Left forelimb (tissue), 1 donor: ENCODE data around the gene PTPRD.

Source experiments
- DNase-seq: peaks from one replicate; pipeline ENCODE4 v3.0.0-alpha.2; 2018; ENCODE audit warnings: low spot score

Gene PTPRD

GRCh38 chr9:9881692-9882091, 731.1 kb downstream of the PTPRD start:
- DNase-seq, result no peak

GRCh38 chr9:9874270-9874669, 738.5 kb downstream of the PTPRD start:
- no peak for DNase-seq

DNA sequence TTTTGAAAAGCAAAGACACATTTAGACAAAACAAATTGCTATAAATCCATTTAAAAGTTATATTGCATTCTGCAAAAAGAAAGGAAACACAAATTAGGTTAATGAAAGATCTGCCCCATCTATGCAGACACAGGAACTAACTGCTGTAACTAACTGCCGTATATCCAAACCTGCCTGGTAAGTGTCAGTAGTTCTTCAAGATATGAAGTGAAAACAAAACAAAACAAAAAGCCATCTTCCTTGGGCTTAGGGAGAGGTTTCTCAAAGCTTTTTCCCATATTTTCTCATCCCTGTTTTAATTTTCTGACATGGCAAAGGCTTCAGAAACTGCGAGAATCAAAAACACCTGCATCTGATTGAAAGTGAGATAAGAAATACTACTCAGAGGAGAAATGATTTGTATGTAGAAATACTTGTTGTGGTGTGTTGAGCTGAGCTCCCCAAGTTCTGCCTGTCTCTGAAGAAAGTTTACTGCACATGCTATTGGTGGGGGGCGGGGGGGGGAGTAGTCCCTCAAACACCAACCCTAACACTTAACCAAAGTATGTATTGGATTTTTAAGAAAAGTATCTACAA, 750.5 kb downstream of the PTPRD start:
- no peak for DNase-seq

GRCh38 chr9:9855177-9856078, 757.4 kb downstream of the PTPRD start:
- DNase-seq, result no peak

GRCh38 chr9:9847750-9848149, 765.1 kb downstream of the PTPRD start:
- no peak for DNase-seq

GRCh38 chr9:9846557-9846956, 766.2 kb downstream of the PTPRD start:
- DNase-seq, result no peak

- DNase-seq, result no peak
Observed at GRCh38 chr9:9820436-9820835, 792.4 kb downstream of the PTPRD start.

GRCh38 chr9:9819886-9820285, 792.9 kb downstream of the PTPRD start:
- no peak for DNase-seq

- no peak for DNase-seq
Observed at GRCh38 chr9:9817176-9817575, 795.6 kb downstream of the PTPRD start.

GRCh38 chr9:9804109-9804508, 808.7 kb downstream of the PTPRD start:
- no peak for DNase-seq

DNA sequence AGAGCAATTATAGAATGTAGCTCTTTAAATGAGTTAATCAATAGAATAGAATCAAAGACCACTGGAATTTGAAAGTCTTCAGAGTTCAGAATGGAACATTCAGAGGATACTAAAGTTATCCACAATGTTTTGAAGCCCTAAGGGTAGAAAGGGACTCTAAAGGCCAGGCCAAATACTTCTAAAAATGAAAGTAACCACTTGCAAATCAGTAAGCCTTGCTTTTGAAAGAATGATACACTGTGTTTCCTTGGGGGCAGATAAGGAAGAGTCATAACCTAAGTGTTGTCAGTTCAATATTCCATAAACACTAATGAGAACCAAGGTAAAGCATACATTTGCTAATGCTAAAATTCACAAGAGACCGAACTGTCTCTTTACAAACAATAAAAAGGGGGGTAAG, 813.5 kb downstream of the PTPRD start:
- no peak for DNase-seq

GRCh38 chr9:9792144-9792857, 820.5 kb downstream of the PTPRD start:
- no peak for DNase-seq

DNA sequence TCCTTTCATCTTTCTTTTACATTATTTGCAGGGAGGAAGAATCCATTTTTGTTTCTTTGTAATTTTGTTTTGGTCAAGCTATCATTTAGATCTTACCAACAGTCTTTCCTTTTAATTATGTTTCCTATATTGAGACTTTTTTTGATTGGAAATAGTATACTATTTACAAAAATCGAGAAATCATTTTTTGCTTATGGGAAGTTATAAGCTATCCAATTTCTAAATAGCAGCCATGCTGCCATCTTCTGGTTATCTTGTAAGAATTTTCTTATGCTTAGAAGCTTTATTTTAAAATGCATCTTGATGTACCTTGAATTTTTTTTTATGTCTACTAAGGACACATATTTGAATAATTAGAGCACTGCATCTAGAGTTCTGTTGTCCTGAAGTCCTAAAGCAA, 821.2 kb downstream of the PTPRD start:
- no peak for DNase-seq

DNA sequence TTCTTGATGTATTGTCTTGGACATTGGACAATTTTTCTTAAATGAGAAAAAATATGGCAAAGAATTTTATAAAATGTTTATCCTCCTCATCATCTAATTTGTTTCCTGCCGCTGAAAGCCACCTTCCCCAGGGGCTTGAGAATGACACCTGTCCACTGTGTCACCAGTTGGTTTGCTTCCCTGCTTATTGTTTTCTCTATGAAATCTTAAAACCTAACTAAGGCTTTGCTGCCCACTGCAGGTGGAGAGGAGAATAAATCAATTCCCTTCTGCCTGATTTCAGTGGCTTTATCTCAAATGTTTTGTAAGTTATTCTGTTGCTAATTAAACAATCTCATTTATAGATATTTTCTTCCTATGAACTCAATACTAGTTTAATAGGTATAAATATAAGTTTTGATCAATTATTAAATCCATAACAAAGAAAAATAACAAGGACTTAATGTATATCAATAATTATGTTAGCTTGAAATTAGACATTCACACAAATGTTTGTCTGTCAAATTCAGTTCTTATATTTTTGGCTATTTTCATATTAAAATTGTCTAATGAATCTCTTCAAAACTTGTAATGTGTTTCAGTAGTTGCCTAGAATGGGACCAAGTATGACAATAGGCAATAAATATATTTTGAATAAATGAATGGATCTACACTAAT, 822.5 kb downstream of the PTPRD start:
- no peak for DNase-seq

DNA sequence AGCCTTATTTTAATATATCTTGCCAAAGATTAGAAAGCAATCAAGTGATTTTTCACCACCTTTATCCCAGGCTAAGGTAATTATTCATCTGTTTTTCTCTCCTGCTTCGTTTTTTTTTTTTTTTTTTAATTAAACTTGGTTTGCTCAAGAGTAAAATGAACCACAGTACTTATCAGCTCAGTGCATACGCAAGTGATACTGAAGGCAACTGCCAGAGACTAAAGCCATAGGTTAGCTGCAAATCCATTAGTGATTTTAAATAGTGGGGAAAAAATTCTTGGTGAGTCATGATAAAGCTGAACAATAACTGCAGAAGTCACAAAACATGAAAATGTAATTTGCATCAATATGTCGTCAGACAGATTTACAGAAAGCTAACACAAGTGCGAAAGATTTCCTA, 829.1 kb downstream of the PTPRD start:
- DNase-seq, result no peak

- no peak for DNase-seq
Observed at GRCh38 chr9:9783211-9783610, 829.6 kb downstream of the PTPRD start.

- no peak for DNase-seq
Observed at GRCh38 chr9:9778293-9778692, 834.5 kb downstream of the PTPRD start.

DNA sequence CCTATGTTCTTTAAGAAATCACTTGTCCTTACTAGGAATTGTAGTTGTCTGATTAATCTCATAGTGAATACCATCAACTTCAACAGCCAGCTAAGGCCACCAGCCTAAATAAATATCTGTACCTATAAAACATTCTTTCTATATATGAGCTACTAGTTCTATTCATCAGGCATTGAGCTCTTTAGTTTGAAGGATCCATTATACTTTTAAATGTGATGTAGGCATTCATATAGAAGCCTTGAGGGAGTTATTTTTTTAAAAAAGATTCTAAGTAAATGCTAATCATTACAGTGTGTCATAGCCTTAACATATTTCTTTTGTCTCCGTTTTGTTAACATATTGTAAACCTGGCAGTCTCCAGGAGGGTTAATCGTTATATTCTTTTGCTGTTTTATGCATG, 838.3 kb downstream of the PTPRD start:
- no peak for DNase-seq

DNA sequence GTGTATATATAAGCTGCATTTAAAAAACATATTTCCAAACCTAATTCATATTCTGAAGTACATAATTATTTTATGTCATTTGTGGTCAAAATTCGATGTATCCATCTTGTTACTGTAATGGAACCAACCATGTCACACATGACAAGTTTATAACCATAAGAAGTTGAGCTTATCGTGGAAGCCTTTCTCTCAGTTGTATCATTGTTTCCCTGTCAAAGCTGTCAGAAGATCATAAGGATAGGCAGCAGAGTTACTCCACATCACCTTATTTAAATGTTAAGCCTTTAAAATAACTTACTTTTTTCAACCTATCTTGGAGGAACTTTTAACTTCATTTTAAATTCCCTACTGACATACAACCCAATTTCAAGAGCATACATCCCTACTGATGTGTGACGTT, 841.5 kb downstream of the PTPRD start:
- DNase-seq, result no peak

DNA sequence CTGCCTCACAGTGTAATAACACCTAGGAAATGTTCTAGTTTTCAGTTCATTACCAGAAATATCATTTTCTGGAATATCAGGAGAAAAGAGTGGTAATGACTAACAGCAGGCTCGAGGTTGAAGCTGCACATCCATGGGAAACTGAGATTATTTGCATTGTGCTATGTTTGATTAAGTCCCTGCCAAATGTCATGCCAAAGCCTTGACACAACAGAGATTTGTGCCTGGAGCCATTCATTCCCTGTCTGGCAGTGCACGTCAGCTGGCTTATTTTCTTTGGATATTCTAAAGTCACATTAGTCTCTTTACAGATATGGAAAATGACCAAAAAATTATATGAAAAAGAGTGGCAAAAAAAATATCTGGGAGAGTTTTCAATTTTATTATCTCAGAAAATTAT, 848.0 kb downstream of the PTPRD start:
- no peak for DNase-seq

DNA sequence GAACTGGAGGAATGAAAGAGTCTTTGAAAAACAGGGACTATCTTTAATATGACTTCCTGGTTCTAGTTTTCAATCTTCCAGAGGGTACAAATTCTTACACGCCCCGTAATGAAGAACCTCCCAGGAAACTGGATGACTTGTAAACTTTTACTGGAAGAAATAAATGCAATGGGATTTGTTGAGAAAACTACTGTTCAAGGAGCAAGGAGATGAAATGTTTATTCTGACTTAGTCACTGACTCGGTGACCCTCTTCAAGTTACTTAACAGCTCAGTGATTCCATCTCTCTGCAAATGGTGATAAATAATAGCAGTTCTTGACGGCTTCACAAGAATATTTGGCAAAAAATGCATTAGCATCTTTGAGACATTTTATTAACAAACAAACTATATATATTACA, 858.6 kb downstream of the PTPRD start:
- DNase-seq, result no peak

GRCh38 chr9:9753266-9753665, 859.5 kb downstream of the PTPRD start:
- no peak for DNase-seq

DNA sequence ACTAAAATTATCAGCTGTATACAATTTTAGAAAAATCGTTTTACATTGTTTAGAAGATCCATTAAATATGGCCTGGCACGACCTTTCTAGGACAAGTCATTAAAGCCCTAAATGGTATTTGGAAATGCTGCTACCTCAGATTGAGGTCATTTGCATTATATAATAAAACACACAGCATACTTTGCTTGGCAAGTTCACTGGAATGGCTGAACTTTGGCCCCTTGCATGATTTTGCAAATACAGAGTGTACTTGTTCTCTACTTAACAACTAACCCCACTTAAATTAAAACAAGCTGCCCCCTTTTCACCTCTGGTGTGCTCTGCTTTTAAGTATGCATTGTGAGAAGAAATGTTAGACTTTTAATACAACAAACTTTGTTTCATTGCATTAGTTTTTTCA, 860.1 kb downstream of the PTPRD start:
- DNase-seq, result no peak
